Measurements from ENCODE around the gene DLD. TPM values are rescaled to one million over a fixed set of nuclear protein-coding genes. Genes with fewer than 3 reads are reported as not detected.

Gene DLD
- total and polyA plus RNA-seq, 9 of the 15 experiments (the other 6 are each of a cell fraction or from before 2014, with no cell fraction given) = 130 to 639 (median 247) TPM

GRCh38 chr7:107943018-107943417, 52.0 kb downstream of the DLD start:
- no peak for FAIRE-seq
- no TSS peak for BruUV-seq (replicated peaks)
- no peaks in the 10 kb centered on the region for H3K27me3 ChIP-seq (ENCODE audit: control insufficient read depth in 2 of 2, insufficient read depth in 2 of 2, low read length in 2 of 2)
- intact Hi-C loops (cut with micrococcal nuclease) = no loop called here
- no peak for DNase-seq (ENCODE audit: extremely low read depth in 1 of 4, low spot score in 3 of 4)
- in situ Hi-C loops (cut with MboI) = no loop called here
- no peak overlapping the region for H3K4me2 ChIP-seq (ENCODE audit: insufficient read depth, low read length)
- no peak overlapping the region for H2AFZ ChIP-seq (ENCODE audit: low read depth, low read length)
- H3K9me3 ChIP-seq (replicated peaks; ENCODE audit: control insufficient read depth, insufficient read depth, low read depth, low read length) = no peaks in the 10 kb centered on the region
- peaks cover 42% of the 10 kb centered on the region for H3K36me3 ChIP-seq (ENCODE audit: control insufficient read depth, insufficient read depth, low read length)
- H3K4me3 ChIP-seq = no peak overlapping the region
- no peaks in the 10 kb centered on the region for H4K20me1 ChIP-seq (replicated peaks; ENCODE audit: control insufficient read depth, insufficient read depth, low read length)
- 81% methylated on average over 4 of the region's 4 CpGs for WGBS (ENCODE audit: insufficient coverage, low coverage, missing lambda C conversion rate)
- H3K9me1 ChIP-seq (ENCODE audit: control insufficient read depth, insufficient read depth, low read length) = no peaks in the 10 kb centered on the region
- POLR2A ChIA-PET = no interaction called here
- no peaks in the 10 kb centered on the region for H3K79me2 ChIP-seq (ENCODE audit: control insufficient read depth, insufficient read depth, low read length)
- H3K27ac ChIP-seq (ENCODE audit: extremely low read depth, low read depth, low read length) = no peak overlapping the region
- no peaks in the 10 kb centered on the region for H3K4me1 ChIP-seq (replicated peaks in 1 of 2; ENCODE audit: control insufficient read depth in 2 of 2, insufficient read depth in 2 of 2, low read length in 2 of 2)
- no peak for ATAC-seq
- H3K9ac ChIP-seq (ENCODE audit: insufficient read depth in 1 of 2, low read depth in 2 of 2, low read length in 2 of 2) = no peak overlapping the region
- CTCF ChIA-PET (ENCODE audit: low intra/inter-chr PET ratio) = no interaction called here
- TF ChIP-seq MTA2 (IDR thresholded peaks at IDR 0.05; ENCODE audit: low read depth) (no peak), PHB2 (IDR thresholded peaks at IDR 0.05; ENCODE audit: low read depth) (no peak), MTA1 (IDR thresholded peaks at IDR 0.05; ENCODE audit: borderline replicate concordance) (no peak), MAFF (IDR thresholded peaks at IDR 0.05; ENCODE audit: low read length) (peak; percentile 72), ZNF561 (CRISPR knock-in tag; conservative IDR thresholded peaks at IDR 0.05) (no peak), ZNF449 (CRISPR knock-in tag; IDR thresholded peaks at IDR 0.05) (no peak), MXD1 (CRISPR knock-in tag; IDR thresholded peaks at IDR 0.05; ENCODE audit: borderline replicate concordance, poor library complexity, severe bottlenecking) (no peak), ZZZ3 (IDR thresholded peaks at IDR 0.05) (no peak), GABPB2 (CRISPR knock-in tag; conservative IDR thresholded peaks at IDR 0.05) (no peak), BCL6 (CRISPR knock-in tag; IDR thresholded peaks at IDR 0.05) (no peak), ETV6 (IDR thresholded peaks at IDR 0.05; ENCODE audit: borderline replicate concordance in 1 of 2, low read depth in 2 of 2, low read length in 1 of 2) (no peak), ETV6 (CRISPR knock-in tag; IDR thresholded peaks at IDR 0.05; ENCODE audit: borderline replicate concordance) (no peak), PTTG1 (tag; IDR thresholded peaks at IDR 0.05; ENCODE audit: low read depth) (no peak), LARP7 (IDR thresholded peaks at IDR 0.05) (no peak), ZNF197 (CRISPR knock-in tag; IDR thresholded peaks at IDR 0.05; ENCODE audit: low read depth) (no peak), RNF219 (CRISPR knock-in tag; IDR thresholded peaks at IDR 0.05) (no peak), C11orf30 (IDR thresholded peaks at IDR 0.05; ENCODE audit: low read depth) (peak; percentile 66), ZNF316 (IDR thresholded peaks at IDR 0.05) (peak; percentile 91), MAFG (tag; conservative IDR thresholded peaks at IDR 0.05) (peak; percentile 71), NKRF (IDR thresholded peaks at IDR 0.05; ENCODE audit: borderline replicate concordance) (no peak), POLR2AphosphoS2 (IDR thresholded peaks at IDR 0.05; ENCODE audit: low read length) (no peak)
